Thyroid gland (tissue), 4 donors: ENCODE measurements around the gene AMOTL2.

Experiments
- CTCF ChIP-seq, 6 experiments: fragments of 200-600 bp in 3 of 6; fragments of 450-650 bp in 3 of 6; sonication (generic) in 3 of 6; IDR thresholded peaks; one replicate each; pipeline ENCODE4 v1.5.1; 2016 to 2019; ENCODE audit warnings: antibody characterized with exemption in 6 of 6, mild to moderate bottlenecking in 2 of 6, inconsistent platforms in 1 of 6, moderate library complexity in 1 of 6
- POLR2A ChIP-seq, 2 donors: fragments of 450-650 bp; IDR thresholded peaks; one replicate each; pipeline ENCODE4 v1.6.1; 2017; ENCODE audit warnings: antibody characterized with exemption in 2 of 2, mild to moderate bottlenecking in 2 of 2, moderate library complexity in 1 of 2

- no peak for TF ChIP-seq CTCF (IDR thresholded peaks at IDR 0.05)
- no peak for TF ChIP-seq POLR2A (IDR thresholded peaks at IDR 0.05)
Measured at GRCh38 chr3:134325706-134326105, 48.5 kb downstream of the AMOTL2 start.
